Ishikawa (cell line): ENCODE measurements around the gene IP6K3.

Source experiments
- CEBPB ChIP-seq: IDR thresholded peaks from 2 replicates; pipeline ENCODE4 v1.6.1; 2012
- CREB1 ChIP-seq: IDR thresholded peaks from 2 replicates; pipeline ENCODE4 v1.6.1; 2012; ENCODE audit warnings: low read depth
- EGR1 ChIP-seq: IDR thresholded peaks from 2 replicates; pipeline ENCODE4 v1.6.1; 2012
- EP300 ChIP-seq: IDR thresholded peaks from 2 replicates; pipeline ENCODE4 v1.6.1; 2012; ENCODE audit warnings: borderline replicate concordance
- FOXM1 ChIP-seq: IDR thresholded peaks from 2 replicates; pipeline ENCODE4 v1.6.1; 2012; ENCODE audit warnings: low read depth, borderline replicate concordance
- NFIC ChIP-seq: IDR thresholded peaks from 2 replicates; pipeline ENCODE4 v1.6.1; 2012
- RAD21 ChIP-seq: IDR thresholded peaks from 2 replicates; pipeline ENCODE4 v1.6.1; 2012; ENCODE audit warnings: low read depth
- TAF1 ChIP-seq: IDR thresholded peaks from 2 replicates; pipeline ENCODE4 v1.6.1; 2012; ENCODE audit warnings: low read depth, mild to moderate bottlenecking
- TCF12 ChIP-seq: IDR thresholded peaks from 2 replicates; pipeline ENCODE4 v1.6.1; 2012; ENCODE audit warnings: low read depth
- TEAD4 ChIP-seq: IDR thresholded peaks from 2 replicates; pipeline ENCODE4 v1.6.1; 2012
- YY1 ChIP-seq: IDR thresholded peaks from 2 replicates; pipeline ENCODE4 v1.6.1; 2012; ENCODE audit warnings: low read depth
- ZBTB7A ChIP-seq: IDR thresholded peaks from 2 replicates; pipeline ENCODE4 v1.6.1; 2012; ENCODE audit warnings: low read depth
- TF ChIP-seq, protein P1 (sequence below): IDR thresholded peaks from 2 replicates; pipeline ENCODE4 v1.6.1; 2012
- TF ChIP-seq, protein P2 (sequence below): IDR thresholded peaks from 2 replicates; pipeline ENCODE4 v1.6.1; 2012
- TF ChIP-seq, protein P3 (sequence below): IDR thresholded peaks from 2 replicates; pipeline ENCODE4 v1.6.1; 2012; ENCODE audit warnings: low read depth, mild to moderate bottlenecking

IP6K3 gene

DNA sequence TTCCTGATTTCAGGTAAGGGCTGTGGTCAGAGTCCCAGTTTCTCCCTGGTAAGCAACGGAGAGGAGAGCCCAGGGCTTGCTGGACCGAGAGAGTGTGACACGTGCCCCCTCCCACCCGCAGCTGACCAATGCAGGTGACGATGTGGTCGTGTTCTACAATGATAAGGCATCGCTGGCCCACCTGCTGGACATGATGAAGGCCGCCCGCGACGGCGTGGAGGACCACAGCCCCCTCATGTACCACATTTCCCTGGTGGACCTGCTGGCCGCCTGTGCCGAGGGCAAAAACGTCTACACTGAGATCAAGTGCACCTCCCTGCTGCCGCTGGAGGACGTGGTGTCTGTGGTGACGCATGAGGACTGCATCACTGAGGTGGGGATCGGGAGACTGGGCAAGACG lies 66.9 kb downstream of the IP6K3 start:
- no peak for TF ChIP-seq NFIC
- no peak for TF ChIP-seq EP300
- TF ChIP-seq TAF1, result no peak
- no peak for TF ChIP-seq CREB1
- TF ChIP-seq RAD21, result no peak
- TF ChIP-seq YY1, result no peak
- TF ChIP-seq, protein P1, sequence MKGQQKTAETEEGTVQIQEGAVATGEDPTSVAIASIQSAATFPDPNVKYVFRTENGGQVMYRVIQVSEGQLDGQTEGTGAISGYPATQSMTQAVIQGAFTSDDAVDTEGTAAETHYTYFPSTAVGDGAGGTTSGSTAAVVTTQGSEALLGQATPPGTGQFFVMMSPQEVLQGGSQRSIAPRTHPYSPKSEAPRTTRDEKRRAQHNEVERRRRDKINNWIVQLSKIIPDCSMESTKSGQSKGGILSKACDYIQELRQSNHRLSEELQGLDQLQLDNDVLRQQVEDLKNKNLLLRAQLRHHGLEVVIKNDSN, result no peak
- TF ChIP-seq, protein P2, sequence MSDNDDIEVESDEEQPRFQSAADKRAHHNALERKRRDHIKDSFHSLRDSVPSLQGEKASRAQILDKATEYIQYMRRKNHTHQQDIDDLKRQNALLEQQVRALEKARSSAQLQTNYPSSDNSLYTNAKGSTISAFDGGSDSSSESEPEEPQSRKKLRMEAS, result no peak
- TF ChIP-seq TCF12, result no peak
- TF ChIP-seq, protein P3, sequence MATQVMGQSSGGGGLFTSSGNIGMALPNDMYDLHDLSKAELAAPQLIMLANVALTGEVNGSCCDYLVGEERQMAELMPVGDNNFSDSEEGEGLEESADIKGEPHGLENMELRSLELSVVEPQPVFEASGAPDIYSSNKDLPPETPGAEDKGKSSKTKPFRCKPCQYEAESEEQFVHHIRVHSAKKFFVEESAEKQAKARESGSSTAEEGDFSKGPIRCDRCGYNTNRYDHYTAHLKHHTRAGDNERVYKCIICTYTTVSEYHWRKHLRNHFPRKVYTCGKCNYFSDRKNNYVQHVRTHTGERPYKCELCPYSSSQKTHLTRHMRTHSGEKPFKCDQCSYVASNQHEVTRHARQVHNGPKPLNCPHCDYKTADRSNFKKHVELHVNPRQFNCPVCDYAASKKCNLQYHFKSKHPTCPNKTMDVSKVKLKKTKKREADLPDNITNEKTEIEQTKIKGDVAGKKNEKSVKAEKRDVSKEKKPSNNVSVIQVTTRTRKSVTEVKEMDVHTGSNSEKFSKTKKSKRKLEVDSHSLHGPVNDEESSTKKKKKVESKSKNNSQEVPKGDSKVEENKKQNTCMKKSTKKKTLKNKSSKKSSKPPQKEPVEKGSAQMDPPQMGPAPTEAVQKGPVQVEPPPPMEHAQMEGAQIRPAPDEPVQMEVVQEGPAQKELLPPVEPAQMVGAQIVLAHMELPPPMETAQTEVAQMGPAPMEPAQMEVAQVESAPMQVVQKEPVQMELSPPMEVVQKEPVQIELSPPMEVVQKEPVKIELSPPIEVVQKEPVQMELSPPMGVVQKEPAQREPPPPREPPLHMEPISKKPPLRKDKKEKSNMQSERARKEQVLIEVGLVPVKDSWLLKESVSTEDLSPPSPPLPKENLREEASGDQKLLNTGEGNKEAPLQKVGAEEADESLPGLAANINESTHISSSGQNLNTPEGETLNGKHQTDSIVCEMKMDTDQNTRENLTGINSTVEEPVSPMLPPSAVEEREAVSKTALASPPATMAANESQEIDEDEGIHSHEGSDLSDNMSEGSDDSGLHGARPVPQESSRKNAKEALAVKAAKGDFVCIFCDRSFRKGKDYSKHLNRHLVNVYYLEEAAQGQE, result no peak
- TF ChIP-seq CEBPB, result no peak
- no peak for TF ChIP-seq TEAD4
- no peak for TF ChIP-seq ZBTB7A
- TF ChIP-seq FOXM1, result no peak

DNA sequence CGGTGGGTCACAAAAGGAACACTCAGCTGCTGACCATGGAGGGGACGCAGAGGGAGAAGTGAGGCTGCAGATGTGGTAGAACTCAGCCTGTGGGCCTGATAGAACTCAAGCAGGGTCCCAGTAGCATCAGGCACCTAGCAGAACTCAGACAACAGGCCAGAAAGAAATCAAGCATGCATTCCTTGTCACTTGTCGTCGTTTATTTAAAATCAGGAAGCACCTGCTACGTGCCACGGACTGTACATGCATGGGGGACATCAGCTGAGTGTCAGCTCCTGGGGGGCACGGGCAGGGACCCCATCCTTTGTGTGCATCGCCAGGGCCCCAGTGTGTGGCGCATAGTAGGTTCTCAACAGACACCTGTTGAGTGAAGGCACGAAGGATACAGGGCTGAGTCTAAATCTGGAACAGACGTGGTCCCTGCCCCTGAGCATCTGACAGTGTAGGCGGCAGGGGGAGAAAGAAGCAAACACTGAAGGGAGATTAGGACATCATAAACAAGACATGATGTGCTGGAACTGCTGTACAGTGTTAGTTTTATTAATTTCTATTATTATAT lies 67.7 kb downstream of the IP6K3 start:
- TF ChIP-seq, protein P1, result no peak
- TF ChIP-seq, protein P3, result no peak
- TF ChIP-seq RAD21, result no peak
- TF ChIP-seq FOXM1, result no peak
- TF ChIP-seq EGR1, result no peak
- TF ChIP-seq ZBTB7A, result no peak
- TF ChIP-seq TAF1, result no peak
- no peak for TF ChIP-seq EP300
- TF ChIP-seq, protein P2, result no peak

DNA sequence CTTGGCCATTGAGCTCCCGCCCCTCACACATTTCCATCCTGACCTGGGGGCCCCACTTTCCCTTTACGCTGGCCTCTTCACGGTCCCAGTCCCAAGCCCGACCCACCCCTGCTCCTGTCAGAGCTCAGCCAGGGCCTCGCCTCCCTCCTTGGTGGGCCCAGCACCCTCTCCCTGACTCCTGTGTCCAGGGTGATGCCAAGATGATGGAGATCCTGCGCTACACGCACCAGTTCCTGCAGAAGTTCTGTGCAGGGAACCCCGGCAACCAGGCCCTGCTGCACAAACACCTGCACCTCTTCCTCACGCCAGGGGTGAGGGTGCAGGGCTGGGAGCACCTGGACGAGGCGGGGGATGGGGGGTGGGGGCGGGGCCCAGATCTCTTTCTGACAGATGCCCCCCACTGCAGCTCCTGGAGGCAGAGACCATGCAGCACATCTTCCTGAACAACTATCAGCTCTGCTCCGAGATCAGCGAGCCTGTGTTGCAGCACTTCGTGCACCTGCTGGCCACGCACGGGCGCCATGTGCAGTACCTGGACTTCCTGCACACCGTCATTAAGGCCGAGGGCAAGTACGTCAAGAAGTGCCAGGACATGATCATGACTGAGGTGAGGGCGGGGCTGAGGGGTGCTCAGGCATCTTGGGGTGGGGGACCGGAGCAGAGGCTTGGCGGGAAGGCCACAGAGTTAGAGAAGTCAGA lies 68.3 kb downstream of the IP6K3 start:
- no peak for TF ChIP-seq RAD21

DNA sequence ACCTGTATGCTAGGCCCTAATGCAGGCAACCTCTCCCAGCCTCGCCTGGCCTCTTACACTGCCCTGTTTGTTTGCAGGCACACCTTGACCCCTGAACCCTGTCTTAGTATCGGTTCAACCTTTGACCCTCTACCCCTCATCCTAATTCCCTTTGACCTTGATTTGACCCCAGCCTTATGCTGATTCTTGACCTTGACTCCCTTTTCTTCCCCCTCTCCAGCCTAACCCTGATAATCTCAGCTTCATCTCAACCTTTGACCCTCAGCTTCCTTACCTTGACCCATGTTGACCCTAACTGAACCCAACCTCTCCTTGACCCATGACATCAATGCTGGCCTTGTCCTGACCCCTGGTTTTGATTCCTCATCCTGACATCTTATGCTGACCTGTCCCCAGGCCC lies 69.0 kb downstream of the IP6K3 start:
- no peak for TF ChIP-seq TAF1
- TF ChIP-seq CEBPB, result no peak
- TF ChIP-seq ZBTB7A, result no peak
- TF ChIP-seq, protein P2, result no peak
- TF ChIP-seq CREB1, result no peak
- TF ChIP-seq TEAD4, result no peak
- TF ChIP-seq NFIC, result no peak
- TF ChIP-seq, protein P3, result no peak
- no peak for TF ChIP-seq EGR1
- TF ChIP-seq EP300, result no peak
- TF ChIP-seq YY1, result no peak
- TF ChIP-seq, protein P1, result no peak
- no peak for TF ChIP-seq RAD21
- TF ChIP-seq FOXM1, result no peak
